Measurements from ENCODE around the gene INPP5A.

Gene INPP5A

DNA sequence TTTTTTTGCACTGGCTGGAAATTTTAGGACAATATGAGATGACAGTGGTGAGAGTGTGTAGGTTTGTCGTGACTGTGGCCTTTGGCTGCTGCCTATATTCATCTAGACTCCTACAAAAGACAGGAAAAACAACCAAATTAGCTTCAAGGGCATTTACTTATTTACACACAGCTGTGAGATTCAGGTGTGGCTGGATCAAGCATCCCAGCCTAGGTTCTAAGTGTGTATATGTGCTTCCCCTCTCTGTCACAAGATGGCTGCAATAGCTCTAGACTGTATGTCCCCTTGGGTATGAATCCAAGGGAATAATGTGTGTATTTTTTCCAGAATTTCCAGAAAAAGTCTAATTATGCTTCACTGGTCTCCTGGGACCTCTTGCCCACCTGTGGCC is 25.5 kb upstream of the INPP5A start:
- TF ChIP-seq, protein P1, sequence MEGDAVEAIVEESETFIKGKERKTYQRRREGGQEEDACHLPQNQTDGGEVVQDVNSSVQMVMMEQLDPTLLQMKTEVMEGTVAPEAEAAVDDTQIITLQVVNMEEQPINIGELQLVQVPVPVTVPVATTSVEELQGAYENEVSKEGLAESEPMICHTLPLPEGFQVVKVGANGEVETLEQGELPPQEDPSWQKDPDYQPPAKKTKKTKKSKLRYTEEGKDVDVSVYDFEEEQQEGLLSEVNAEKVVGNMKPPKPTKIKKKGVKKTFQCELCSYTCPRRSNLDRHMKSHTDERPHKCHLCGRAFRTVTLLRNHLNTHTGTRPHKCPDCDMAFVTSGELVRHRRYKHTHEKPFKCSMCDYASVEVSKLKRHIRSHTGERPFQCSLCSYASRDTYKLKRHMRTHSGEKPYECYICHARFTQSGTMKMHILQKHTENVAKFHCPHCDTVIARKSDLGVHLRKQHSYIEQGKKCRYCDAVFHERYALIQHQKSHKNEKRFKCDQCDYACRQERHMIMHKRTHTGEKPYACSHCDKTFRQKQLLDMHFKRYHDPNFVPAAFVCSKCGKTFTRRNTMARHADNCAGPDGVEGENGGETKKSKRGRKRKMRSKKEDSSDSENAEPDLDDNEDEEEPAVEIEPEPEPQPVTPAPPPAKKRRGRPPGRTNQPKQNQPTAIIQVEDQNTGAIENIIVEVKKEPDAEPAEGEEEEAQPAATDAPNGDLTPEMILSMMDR (conservative IDR thresholded peaks at IDR 0.05): no peak
- no peak overlapping the region for H3K27ac ChIP-seq

DNA sequence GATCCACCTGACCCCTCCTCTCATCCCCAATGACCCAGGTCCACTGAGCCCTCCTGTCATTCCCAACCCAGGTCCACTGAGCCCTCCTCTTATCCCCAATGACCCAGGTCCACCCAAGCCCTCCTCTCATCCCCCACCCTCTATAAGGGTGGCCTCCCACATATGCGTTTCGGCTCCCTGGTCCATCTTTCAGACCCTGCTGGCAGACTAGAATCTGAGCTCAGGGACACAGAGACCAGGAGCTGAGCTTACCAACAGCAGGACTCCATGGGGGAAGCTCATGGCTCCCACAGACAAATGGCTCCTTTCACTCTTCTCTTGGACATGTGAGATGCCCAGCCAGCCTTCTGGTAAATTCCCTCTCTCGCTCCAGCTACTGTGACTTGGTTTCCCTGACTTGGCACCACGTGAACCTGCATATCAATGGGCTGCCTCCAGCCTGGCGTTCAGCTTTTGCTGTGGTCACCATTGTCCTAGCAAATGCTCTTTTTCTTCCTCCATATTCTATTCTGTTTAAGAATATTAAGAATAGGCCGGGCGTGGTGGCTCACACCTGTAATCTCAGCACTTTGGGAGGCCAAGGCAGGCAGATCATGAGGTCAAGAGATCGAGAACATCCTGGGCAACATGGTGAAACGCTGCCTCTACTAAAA is 24.8 kb upstream of the INPP5A start:
- TF ChIP-seq, protein P1 (conservative IDR thresholded peaks at IDR 0.05): no peak
- no peak overlapping the region for H3K27ac ChIP-seq

DNA sequence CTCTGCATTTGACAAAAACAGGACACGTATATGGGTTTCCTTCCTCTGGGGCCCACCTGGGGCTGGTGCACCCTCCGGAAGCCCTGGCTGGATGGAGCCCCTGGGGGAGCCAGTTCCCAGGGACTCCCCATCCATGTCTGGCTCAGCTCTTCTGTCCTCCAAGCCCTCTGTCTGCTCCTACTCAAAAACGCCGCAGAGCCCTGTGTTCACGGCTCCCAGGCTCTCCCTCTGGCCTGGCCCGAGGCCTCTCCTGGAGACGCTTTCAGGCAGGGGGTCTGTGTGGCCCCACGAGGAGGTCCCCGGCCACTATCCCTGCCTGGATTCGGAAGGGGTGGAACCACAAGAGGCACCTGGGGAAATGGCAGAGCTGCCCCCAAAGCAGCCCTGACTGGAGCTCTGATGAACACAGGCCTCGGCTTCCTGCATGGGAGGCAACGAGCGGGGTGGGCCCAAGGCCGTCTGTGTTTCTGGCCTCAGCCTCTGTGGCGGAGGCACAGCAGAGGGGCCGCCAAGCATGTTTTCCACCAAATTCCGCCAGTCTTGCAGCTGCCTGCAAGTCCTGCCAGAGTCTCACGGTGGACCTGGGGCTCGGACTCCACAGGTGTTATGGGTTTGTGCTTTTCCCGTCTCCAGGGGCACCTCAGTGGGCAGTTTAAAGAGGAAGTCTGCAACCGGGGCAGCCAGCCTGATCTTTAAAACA is 22.6 kb upstream of the INPP5A start:
- H3K27ac ChIP-seq: no peak overlapping the region
- TF ChIP-seq, protein P1 (conservative IDR thresholded peaks at IDR 0.05): no peak

DNA sequence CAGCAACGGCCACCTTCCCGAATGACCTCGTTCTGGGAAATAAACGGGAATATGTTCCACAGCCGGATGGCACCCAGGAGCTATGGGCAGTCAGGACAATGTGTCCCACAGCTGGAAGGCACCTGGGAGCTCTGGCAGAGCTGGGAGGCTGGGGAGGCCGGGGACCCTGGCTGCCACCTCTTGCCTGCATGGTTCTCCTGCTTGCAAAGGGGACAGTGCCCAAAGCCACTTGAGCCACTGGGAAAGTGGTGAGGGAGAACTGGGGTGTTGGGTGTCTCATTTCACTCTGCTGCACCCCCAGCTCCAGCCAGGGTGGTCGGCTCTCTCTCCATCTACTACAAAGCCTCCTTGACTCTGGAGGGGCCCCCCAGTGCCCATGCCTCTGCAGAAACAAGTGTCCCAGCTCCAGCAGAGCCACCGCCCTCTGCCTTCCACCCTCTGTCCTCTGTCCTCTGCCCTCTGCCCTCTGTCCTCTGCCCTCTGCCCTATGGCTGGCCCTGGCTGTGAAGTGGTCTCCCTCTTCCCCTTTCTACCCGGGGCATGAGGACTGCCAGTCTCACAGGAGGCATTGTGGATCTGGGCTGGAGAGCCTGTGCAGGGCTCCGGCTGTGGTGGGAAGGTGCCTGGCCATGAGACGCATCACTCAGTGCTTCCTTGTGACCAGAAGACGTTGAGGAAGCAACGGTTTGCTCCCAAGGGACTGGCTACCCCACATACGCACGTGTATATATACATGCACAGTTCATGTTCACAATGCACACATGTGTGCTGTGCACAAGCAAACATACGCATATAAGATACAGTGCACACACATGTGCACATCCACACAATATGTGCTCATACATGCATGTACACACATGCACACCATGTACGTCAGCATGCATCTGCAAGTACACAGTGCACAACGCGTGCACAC is 21.5 kb upstream of the INPP5A start:
- no peak overlapping the region for H3K27ac ChIP-seq
- TF ChIP-seq, protein P1 (conservative IDR thresholded peaks at IDR 0.05): no peak

DNA sequence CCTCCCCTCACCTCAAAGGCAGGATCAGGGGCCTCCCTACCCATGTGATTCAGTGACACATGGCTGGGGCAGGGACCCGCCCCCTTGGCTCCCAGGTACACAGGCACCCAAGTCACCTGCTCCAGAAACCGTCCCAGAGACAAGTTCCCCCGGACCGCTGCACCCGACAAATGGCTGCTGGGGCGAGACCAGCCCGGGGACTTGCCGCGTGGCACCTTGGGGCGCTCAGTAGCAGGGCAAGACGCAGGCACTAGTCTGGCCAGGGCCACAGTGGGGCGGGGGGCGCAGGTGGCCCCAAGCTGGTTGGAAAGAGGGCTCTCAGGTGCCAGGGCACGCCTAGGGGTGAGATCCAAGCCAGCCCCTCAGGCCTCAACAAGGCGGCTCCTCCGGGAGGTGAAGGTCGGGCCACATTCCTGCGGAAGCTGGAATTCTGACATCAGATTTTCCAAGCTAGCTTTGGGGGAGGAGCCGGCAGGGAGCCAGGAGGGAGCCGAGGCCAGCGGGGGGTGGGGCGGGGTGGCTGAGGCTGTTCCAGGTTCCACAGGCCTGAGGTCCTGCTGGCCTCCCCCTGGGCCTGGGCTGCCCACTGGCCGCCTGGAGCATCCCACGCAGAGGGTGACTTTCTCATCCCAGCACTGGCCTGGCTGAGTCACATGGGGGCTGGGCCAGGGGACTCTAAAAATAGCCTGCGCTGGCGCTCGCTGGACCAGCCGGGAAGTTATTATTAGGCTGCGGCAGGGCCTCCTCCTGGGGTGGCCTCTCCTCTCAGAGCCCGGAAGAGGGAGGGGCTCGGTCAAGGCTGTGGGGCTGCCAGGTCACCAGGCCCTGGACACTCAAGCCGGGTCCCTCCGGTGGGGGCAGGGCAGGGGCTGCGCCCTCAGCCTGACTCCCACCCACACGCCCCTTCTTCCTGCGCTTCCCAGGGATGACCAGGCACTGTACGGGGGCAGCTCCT is 20.5 kb upstream of the INPP5A start:
- TF ChIP-seq, protein P1 (conservative IDR thresholded peaks at IDR 0.05): no peak
- no peak overlapping the region for H3K27ac ChIP-seq

DNA sequence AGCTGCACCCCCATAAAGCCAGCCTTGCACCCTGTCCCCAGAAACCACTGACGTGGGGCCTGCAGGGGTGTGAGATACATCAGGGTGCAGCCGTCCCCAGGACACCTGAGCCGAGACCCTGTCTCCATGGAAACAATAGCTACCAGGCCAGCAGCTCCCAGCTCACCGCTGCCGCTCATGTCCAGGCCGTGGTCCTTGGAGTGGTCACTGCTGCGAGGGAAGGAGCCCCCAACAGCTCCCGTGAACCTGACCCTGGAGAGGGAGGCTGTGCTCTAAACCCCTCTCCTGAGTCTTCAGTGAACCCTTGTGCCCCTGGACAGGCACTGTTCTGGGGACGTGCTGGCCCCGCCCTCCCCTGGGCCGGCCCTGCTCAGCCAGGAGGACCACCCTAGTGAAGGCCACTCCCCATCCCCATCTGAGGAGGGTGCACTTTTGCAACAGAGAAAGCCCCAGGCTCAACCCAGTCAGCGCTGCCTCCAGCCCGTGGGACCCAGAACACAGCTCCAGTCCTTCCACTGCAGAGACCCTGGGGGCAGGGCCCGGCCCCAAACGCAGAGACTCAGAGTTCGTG is 19.6 kb upstream of the INPP5A start:
- TF ChIP-seq, protein P1 (conservative IDR thresholded peaks at IDR 0.05): no peak
- H3K27ac ChIP-seq: no peak overlapping the region

Measured in VCaP (cell line).